Measurements from ENCODE around the gene TMEM74B. TPM values are rescaled to one million over a fixed set of nuclear protein-coding genes. Genes with fewer than 3 reads are reported as not detected.
"Not testable (repeated sequence)": the region's sequence is repeated elsewhere in the genome, so short reads cannot be mapped to it uniquely, and the experiment has no call there.

TMEM74B gene
- total and polyA plus RNA-seq, 2 of the 8 experiments (the other 6 are each of a cell fraction or from before 2014, with no cell fraction given): 4.0 to 6.4 TPM

GRCh38 chr20:1224205-1224890 lies 39.6 kb upstream of the TMEM74B start (continued):
- TF ChIP-seq BCL11A (IDR thresholded peaks at IDR 0.05; ENCODE audit: low read depth in 2 of 2, low read length in 2 of 2): no peak

GRCh38 chr20:1222750-1223149 lies 38.0 kb upstream of the TMEM74B start:
- FAIRE-seq; CTCF ChIA-PET (ENCODE audit: partially characterized antibody): not testable (repeated sequence)
- WGBS, 2 experiments (ENCODE audit: extremely low coverage in 1 of 2, insufficient coverage in 1 of 2, insufficient read length in 1 of 2, insufficient replicate concordance in 2 of 2, low coverage in 1 of 2, low lambda C conversion rate in 2 of 2, missing lambda C conversion rate in 1 of 2): 89% methylated on average over 3 of the region's 4 CpGs; no CpG with 5 or more reads in 1 of the 2 experiments

More at GRCh38 chr20:1222750-1223149, 38.0 kb upstream of the TMEM74B start:
- H4K8ac ChIP-seq (ENCODE audit: extremely low read depth, insufficient read depth, low read length); H3K9ac ChIP-seq (replicated peaks in 1 of 4; ENCODE audit: extremely low read depth in 1 of 4, low read depth in 3 of 4, low read length in 3 of 4); H3K23ac ChIP-seq (ENCODE audit: insufficient read length); H3K36me3 ChIP-seq (ENCODE audit: control insufficient read depth in 2 of 4, insufficient read depth in 4 of 4, low read length in 3 of 4); H4K20me1 ChIP-seq (replicated peaks in 1 of 2; ENCODE audit: control insufficient read depth in 1 of 2, insufficient read depth in 2 of 2, low read length in 2 of 2); H2AK5ac ChIP-seq (ENCODE audit: low read depth, low read length); H3K4me3 ChIP-seq (ENCODE audit: extremely low read depth in 1 of 4, insufficient read depth in 2 of 4, low read depth in 3 of 4, low read length in 4 of 4); H4K91ac ChIP-seq (replicated peaks; ENCODE audit: insufficient read length, low read length); H3K18ac ChIP-seq (ENCODE audit: extremely low read depth, low read length); H2AFZ ChIP-seq (ENCODE audit: low read length); DNase-seq (ENCODE audit: low read depth in 1 of 2, low spot score in 2 of 2); H3K56ac ChIP-seq (replicated peaks; ENCODE audit: insufficient read length, low read depth, low read length); H2BK5ac ChIP-seq (ENCODE audit: low read depth, low read length); H3K4me1 ChIP-seq (replicated peaks in 1 of 4; ENCODE audit: control insufficient read depth in 3 of 4, insufficient read depth in 4 of 4, low read length in 3 of 4); H2BK15ac ChIP-seq (ENCODE audit: low read length); H3K23me2 ChIP-seq (ENCODE audit: low read depth, low read length); POLR2A ChIA-PET (ENCODE audit: partially characterized antibody); H3K79me1 ChIP-seq (ENCODE audit: low read depth, low read length); H3K14ac ChIP-seq (ENCODE audit: insufficient read length); H3K4me2 ChIP-seq (ENCODE audit: insufficient read depth in 1 of 2, low read depth in 2 of 2, low read length in 2 of 2); H3K4ac ChIP-seq (replicated peaks; ENCODE audit: insufficient read length, low read depth, low read length); H2BK120ac ChIP-seq (replicated peaks; ENCODE audit: low read depth, low read length); H3K9me3 ChIP-seq (ENCODE audit: insufficient read depth in 2 of 2, low read depth in 1 of 2, low read length in 1 of 2); H2BK20ac ChIP-seq (ENCODE audit: low read length); H4K5ac ChIP-seq (ENCODE audit: insufficient read length, low read depth, low read length); H3K27ac ChIP-seq (ENCODE audit: low read depth, low read length); H3K79me2 ChIP-seq (ENCODE audit: control insufficient read depth in 1 of 2, insufficient read depth in 2 of 2, low read length in 2 of 2); H2BK12ac ChIP-seq (ENCODE audit: low read depth, low read length): not testable (repeated sequence)
- H3K27me3 ChIP-seq (replicated peaks in 1 of 4; ENCODE audit: control insufficient read depth in 3 of 4, extremely low read depth in 1 of 4, insufficient read depth in 3 of 4, low read length in 3 of 4): peaks cover 0 to 10% (median 7%) of the 10 kb centered on the region in 4 experiments; a peak in 6 of 7 replicates
